Measurements from ENCODE around the gene DLK2. TPM values are rescaled to one million over a fixed set of nuclear protein-coding genes. Genes with fewer than 3 reads are reported as not detected.

Gene DLK2
- total RNA-seq, 1 donor from 2014 or later = not detected

DNA sequence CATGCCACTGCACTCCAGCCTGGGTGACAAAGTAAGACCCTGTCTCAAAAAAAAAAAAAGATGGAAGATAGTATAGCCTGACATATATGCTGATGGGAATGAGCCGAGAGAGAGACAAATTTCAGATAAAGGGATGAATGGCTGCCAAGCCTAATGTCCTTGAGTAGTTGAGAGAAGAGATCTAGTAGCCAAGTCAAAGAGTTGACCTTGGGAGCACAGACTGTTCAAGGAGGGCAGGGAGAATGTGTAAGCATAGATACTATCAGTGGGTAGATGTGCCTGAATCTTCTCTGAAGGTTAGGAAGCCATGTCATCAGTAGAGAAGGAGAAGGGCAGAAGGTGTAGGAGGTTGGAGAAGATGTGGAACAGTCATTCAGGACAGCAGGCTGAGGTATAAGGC is 48.1 kb downstream of the DLK2 start:
- intact Hi-C loops (cut with DNase I) = no loop called here
- TF ChIP-seq, protein P1, sequence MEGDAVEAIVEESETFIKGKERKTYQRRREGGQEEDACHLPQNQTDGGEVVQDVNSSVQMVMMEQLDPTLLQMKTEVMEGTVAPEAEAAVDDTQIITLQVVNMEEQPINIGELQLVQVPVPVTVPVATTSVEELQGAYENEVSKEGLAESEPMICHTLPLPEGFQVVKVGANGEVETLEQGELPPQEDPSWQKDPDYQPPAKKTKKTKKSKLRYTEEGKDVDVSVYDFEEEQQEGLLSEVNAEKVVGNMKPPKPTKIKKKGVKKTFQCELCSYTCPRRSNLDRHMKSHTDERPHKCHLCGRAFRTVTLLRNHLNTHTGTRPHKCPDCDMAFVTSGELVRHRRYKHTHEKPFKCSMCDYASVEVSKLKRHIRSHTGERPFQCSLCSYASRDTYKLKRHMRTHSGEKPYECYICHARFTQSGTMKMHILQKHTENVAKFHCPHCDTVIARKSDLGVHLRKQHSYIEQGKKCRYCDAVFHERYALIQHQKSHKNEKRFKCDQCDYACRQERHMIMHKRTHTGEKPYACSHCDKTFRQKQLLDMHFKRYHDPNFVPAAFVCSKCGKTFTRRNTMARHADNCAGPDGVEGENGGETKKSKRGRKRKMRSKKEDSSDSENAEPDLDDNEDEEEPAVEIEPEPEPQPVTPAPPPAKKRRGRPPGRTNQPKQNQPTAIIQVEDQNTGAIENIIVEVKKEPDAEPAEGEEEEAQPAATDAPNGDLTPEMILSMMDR (IDR thresholded peaks at IDR 0.05) = no peak
- no peaks in the 10 kb centered on the region for H3K4me1 ChIP-seq
- H3K36me3 ChIP-seq = no peaks in the 10 kb centered on the region
- H3K4me3 ChIP-seq = no peak overlapping the region
- no peaks in the 10 kb centered on the region for H3K9me3 ChIP-seq
- H3K27me3 ChIP-seq = no peaks in the 10 kb centered on the region
- DNase-seq (ENCODE audit: low spot score in 2 of 2) = no peak
- no peak overlapping the region for H3K27ac ChIP-seq

DNA sequence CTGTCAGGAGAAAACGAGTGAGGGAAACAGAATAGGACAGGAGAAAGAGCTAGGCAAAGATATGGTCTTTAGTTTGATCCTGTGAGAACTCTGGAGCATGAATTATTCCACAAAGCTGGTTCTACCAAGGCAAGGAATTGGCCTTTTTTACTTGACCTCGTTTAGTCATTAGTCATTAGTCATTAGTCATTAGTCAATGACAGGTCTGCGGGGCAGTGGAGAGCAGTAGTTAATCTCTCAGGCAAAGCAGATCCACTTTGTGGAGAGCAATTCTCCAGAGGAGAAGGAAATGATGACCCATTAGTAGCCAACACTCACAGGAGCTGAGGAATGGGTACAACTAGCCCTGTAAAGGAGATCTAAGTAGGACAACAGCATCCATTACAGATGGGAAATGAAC is 50.0 kb downstream of the DLK2 start:
- TF ChIP-seq, protein P1 (IDR thresholded peaks at IDR 0.05) = no peak
- no peaks in the 10 kb centered on the region for H3K4me1 ChIP-seq
- intact Hi-C loops (cut with DNase I) = no loop called here
- no peaks in the 10 kb centered on the region for H3K36me3 ChIP-seq
- H3K9me3 ChIP-seq = no peaks in the 10 kb centered on the region
- H3K4me3 ChIP-seq = no peak overlapping the region
- H3K27me3 ChIP-seq = no peaks in the 10 kb centered on the region
- H3K27ac ChIP-seq = no peak overlapping the region
- DNase-seq (ENCODE audit: low spot score in 2 of 2) = no peak

DNA sequence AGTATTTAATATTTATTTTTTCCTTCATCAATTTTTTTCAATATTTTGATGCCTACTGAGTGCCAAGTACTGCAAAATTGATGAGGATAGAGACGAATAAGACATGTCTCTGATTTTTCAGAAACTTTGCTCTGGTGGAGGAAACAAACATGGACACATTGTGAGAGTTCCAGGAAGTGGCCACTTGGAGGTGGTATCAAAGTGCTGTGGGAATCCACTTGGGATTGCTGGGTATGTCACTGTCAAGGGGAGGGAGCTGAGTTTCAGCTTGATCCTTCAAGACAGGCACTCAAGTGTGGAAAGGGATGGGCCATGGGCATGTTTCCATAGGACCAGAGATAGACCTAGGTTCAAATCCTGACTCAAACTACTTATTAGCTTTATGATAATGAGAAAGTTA is 52.5 kb downstream of the DLK2 start:
- Histone ChIP-seq H3K27ac (no peak overlapping the region), H3K27me3 (no peaks in the 10 kb centered on the region)
- intact Hi-C loops (cut with DNase I) = no loop called here

DNA sequence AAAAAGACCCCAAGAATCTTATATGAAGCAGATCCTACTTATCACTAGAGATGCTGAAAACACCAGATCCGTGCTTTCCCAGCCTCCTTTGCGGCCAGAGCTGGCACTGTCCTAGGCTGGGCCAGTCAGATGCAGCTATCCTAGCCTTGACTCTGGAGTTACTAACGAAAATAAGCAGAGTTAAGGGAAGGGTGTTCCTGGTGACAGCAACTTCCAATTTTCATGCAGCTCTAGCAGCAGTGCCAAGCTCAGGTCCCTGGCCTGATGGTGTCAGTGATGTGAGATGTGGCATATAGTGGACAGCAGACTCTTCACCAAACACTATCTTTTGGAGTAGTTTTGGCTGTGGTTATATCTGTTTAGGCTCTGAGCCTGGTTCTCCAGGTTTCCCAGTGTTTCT is 53.6 kb downstream of the DLK2 start:
- TF ChIP-seq, protein P1 (IDR thresholded peaks at IDR 0.05) = no peak
- H3K27ac ChIP-seq = no peak overlapping the region
- no peaks in the 10 kb centered on the region for H3K36me3 ChIP-seq
- DNase-seq (ENCODE audit: low spot score in 2 of 2) = no peak
- intact Hi-C loops (cut with DNase I) = no loop called here
- H3K4me3 ChIP-seq = no peak overlapping the region
- H3K27me3 ChIP-seq = no peaks in the 10 kb centered on the region
- H3K4me1 ChIP-seq = no peaks in the 10 kb centered on the region
- no peaks in the 10 kb centered on the region for H3K9me3 ChIP-seq

More for the DNA sequence above, 52.5 kb downstream of the DLK2 start:
- no peaks in the 10 kb centered on the region for H3K4me1 ChIP-seq
- no peak overlapping the region for H3K4me3 ChIP-seq
- H3K36me3 ChIP-seq = no peaks in the 10 kb centered on the region
- H3K9me3 ChIP-seq = no peaks in the 10 kb centered on the region
- TF ChIP-seq, protein P1 (IDR thresholded peaks at IDR 0.05) = no peak
- DNase-seq (ENCODE audit: low spot score in 2 of 2) = no peak

Other genes with a start within 250 kb of the DLK2 start
- gene DNPH1, start 226.1 kb downstream of the DLK2 start, total RNA-seq = 39.1 TPM
- gene TTBK1, start 212.1 kb downstream of the DLK2 start, total RNA-seq = not detected
- gene SLC22A7, start 157.3 kb downstream of the DLK2 start, total RNA-seq = 1.8 TPM
- not detected for gene CRIP3, start 146.7 kb downstream of the DLK2 start, total RNA-seq
- 4.4 TPM for gene ZNF318, start 85.9 kb downstream of the DLK2 start, total RNA-seq
- gene ABCC10, start 28.0 kb downstream of the DLK2 start, total RNA-seq = 4.6 TPM
- 71.6 TPM for gene TJAP1, start 22.0 kb upstream of the DLK2 start, total RNA-seq
- gene LRRC73, start 54.8 kb upstream of the DLK2 start, total RNA-seq = not detected
- 71.4 TPM for gene YIPF3, start 61.4 kb upstream of the DLK2 start, total RNA-seq
- gene POLR1C, start 61.5 kb upstream of the DLK2 start, total RNA-seq = 51.5 TPM
- 21.4 TPM for gene XPO5, start 120.5 kb upstream of the DLK2 start, total RNA-seq
- 4.3 TPM for gene POLH, start 120.6 kb upstream of the DLK2 start, total RNA-seq
- gene GTPBP2, start 173.7 kb upstream of the DLK2 start, total RNA-seq = 30.7 TPM
- 15.0 TPM for gene MAD2L1BP, start 180.3 kb upstream of the DLK2 start, total RNA-seq
- gene RSPH9, start 189.5 kb upstream of the DLK2 start, total RNA-seq = not detected
- 29.8 TPM for gene MRPS18A, start 232.2 kb upstream of the DLK2 start, total RNA-seq

Measured in ascending aorta (tissue), 2 donors.